HepG2 (cell line): ENCODE measurements around the gene CHPF. TPM values are rescaled to one million over a fixed set of nuclear protein-coding genes. Genes with fewer than 3 reads are reported as not detected.
A peak's percentile ranks its signal among the peaks of the same experiment; 100 is the strongest.

ENCODE experiments used
- EEA1 ChIP-seq: sonication (generic); formaldehyde crosslinking; IDR thresholded peaks from 2 replicates; pipeline ENCODE4 v1.5.1; 2020; ENCODE audit warnings: mild to moderate bottlenecking, missing genetic modification reagents, borderline replicate concordance
- MTF2 ChIP-seq: sonication (generic); formaldehyde crosslinking; IDR thresholded peaks from 2 replicates; pipeline ENCODE4 v1.5.0; 2020; ENCODE audit warnings: missing genetic modification reagents, borderline replicate concordance
- NR2F2 ChIP-seq: IDR thresholded peaks from 2 replicates; pipeline ENCODE4 v1.6.1; 2012; ENCODE audit warnings: low read depth, inconsistent platforms, borderline replicate concordance
- NR2F6 ChIP-seq, 2 experiments: IDR thresholded peaks; 2 replicates each; pipeline ENCODE4 v1.6.1; 2016; ENCODE audit warnings: antibody characterized with exemption in 1 of 2, mild to moderate bottlenecking in 1 of 2
- RBM39 ChIP-seq: fragments of 200-400 bp; formaldehyde crosslinking; IDR thresholded peaks from one replicate; pipeline ENCODE4 v1.6.1; 2018; ENCODE audit warnings: antibody characterized with exemption, mild to moderate bottlenecking, low read depth, low read length; ENCODE audit not compliant: poor library complexity, severe bottlenecking
- SAFB2 ChIP-seq: sonication (generic); formaldehyde crosslinking; IDR thresholded peaks from 2 replicates; pipeline ENCODE4 v1.5.1; 2020; ENCODE audit warnings: missing genetic modification reagents, low read depth, mild to moderate bottlenecking, borderline replicate concordance
- SIX4 ChIP-seq: sonication (generic); formaldehyde crosslinking; IDR thresholded peaks from 2 replicates; pipeline ENCODE4 v1.4.0; 2020; ENCODE audit warnings: missing genetic modification reagents
- ZKSCAN5 ChIP-seq: sonication (generic); formaldehyde crosslinking; IDR thresholded peaks from 2 replicates; pipeline ENCODE4 v1.5.1; 2020; ENCODE audit warnings: mild to moderate bottlenecking, missing genetic modification reagents
- ZNF224 ChIP-seq: sonication (generic); formaldehyde crosslinking; IDR thresholded peaks from 2 replicates; pipeline ENCODE4 v1.5.0; 2020; ENCODE audit warnings: mild to moderate bottlenecking, missing genetic modification reagents
- ZNF234 ChIP-seq: sonication (generic); formaldehyde crosslinking; conservative IDR thresholded peaks from 2 replicates; pipeline ENCODE4 v1.5.1; 2020; ENCODE audit warnings: mild to moderate bottlenecking, missing genetic modification reagents
- ZNF256 ChIP-seq: sonication (generic); formaldehyde crosslinking; conservative IDR thresholded peaks from 2 replicates; pipeline ENCODE4 v1.4.0; 2020; ENCODE audit warnings: missing genetic modification reagents
- ZNF446 ChIP-seq: sonication (generic); formaldehyde crosslinking; IDR thresholded peaks from 2 replicates; pipeline ENCODE4 v1.5.0; 2020; ENCODE audit warnings: mild to moderate bottlenecking, missing genetic modification reagents
- ZNF460 ChIP-seq: sonication (generic); formaldehyde crosslinking; IDR thresholded peaks from 2 replicates; pipeline ENCODE4 v1.5.1; 2020; ENCODE audit warnings: missing genetic modification reagents, mild to moderate bottlenecking, borderline replicate concordance
- polyA plus RNA-seq, 8 experiments: library from polyadenylated mRNA; depleted of rRNA in 3 of 8; stranded (reverse) in 7 of 8; unstranded in 1 of 8; fragments of >200 nt; fragmentation: Illumina TruSeq in 4 of 8; extraction: Trizol in 4 of 8; gene quantifications; 2 replicates each; pipeline versions ENCODE4 v1.2.1 to v1.2.3, GENCODE V29; 2011 to 2016; ENCODE audit warnings: low read depth in 4 of 8, missing spikeins in 1 of 8, mixed read lengths in 1 of 8; ENCODE audit not compliant: insufficient read depth in 1 of 8
- total RNA-seq, 5 experiments: library from RNA; depleted of rRNA; stranded (reverse); fragments of >200 nt; fragmentation: Illumina TruSeq; extraction: Trizol; gene quantifications; 2 replicates each; pipeline ENCODE4 v1.2.3, GENCODE V29; 2016; ENCODE audit warnings: low read depth in 1 of 5
- TF ChIP-seq, protein P1 (sequence below): sonication (generic); formaldehyde crosslinking; IDR thresholded peaks from 2 replicates; pipeline ENCODE4 v1.9.0; 2021; ENCODE audit warnings: missing genetic modification reagents, mild to moderate bottlenecking, borderline replicate concordance
- TF ChIP-seq, protein P2 (sequence below): sonication (generic); formaldehyde crosslinking; IDR thresholded peaks from 2 replicates; pipeline ENCODE4; 2020; ENCODE audit warnings: missing genetic modification reagents, mild to moderate bottlenecking, borderline replicate concordance
- TF ChIP-seq, protein P3 (sequence below): IDR thresholded peaks from 2 replicates; pipeline ENCODE4 v1.6.1; 2018; ENCODE audit warnings: missing genetic modification reagents, mild to moderate bottlenecking, missing compliant biosample characterization
- TF ChIP-seq, protein P4 (sequence below): sonication (generic); formaldehyde crosslinking; IDR thresholded peaks from 2 replicates; pipeline ENCODE4 v1.4.0; 2020; ENCODE audit warnings: mild to moderate bottlenecking, missing genetic modification reagents
- TF ChIP-seq, protein P5 (sequence below): fragments of 450-650 bp; IDR thresholded peaks from 2 replicates; pipeline ENCODE4 v1.6.1; 2017
- TF ChIP-seq, protein P6 (sequence below): sonication (generic); formaldehyde crosslinking; IDR thresholded peaks from 2 replicates; pipeline ENCODE4 v1.4.0; 2020; ENCODE audit warnings: missing genetic modification reagents, borderline replicate concordance

The CHPF gene
- total and polyA plus RNA-seq, 2 of the 13 experiments (the other 11 are each of a cell fraction or from before 2014, with no cell fraction given), result 79.6 to 111 TPM

DNA sequence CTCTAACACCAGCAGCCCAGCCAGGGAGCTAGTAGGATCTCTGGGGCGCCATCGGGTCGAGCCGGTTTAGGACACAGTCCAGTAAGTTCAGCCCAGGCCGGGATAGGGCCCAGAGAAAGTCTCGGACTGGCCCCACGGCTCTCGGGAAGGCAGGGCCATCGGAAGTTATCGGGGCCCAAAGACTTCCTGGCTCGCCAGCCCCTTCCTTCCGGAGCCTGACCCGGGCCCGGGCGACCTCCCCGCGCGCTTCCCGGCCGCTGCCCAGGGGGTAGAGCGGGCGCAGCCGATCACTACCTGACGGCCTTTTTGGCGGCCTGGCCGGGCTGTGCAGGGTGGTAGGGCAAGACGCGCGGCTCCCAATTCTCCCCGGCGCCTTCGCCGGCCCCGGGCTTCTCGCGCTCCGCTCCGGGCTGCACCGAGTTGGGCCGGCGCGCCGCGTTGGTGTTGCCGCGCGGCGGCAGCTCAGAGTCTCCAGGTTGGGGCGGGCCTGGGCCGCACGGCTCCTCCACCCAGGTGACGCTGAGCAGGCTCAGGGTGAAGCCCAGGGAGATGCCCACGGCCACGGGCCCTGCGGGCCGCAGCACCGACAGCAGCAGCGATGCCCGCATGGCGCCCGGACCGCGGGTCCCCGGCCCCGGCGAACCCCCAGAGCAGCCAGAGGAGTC lies 546 bp downstream of the CHPF start (continued):
- no peak; the same call in 1 of the 2 replicates for TF ChIP-seq ZNF446 (CRISPR knock-in tag)
- no peak for TF ChIP-seq NR2F6 (IDR thresholded peaks at IDR 0.05)
- no peak for TF ChIP-seq NR2F6 (CRISPR knock-in tag; IDR thresholded peaks at IDR 0.05)
- TF ChIP-seq, protein P1, sequence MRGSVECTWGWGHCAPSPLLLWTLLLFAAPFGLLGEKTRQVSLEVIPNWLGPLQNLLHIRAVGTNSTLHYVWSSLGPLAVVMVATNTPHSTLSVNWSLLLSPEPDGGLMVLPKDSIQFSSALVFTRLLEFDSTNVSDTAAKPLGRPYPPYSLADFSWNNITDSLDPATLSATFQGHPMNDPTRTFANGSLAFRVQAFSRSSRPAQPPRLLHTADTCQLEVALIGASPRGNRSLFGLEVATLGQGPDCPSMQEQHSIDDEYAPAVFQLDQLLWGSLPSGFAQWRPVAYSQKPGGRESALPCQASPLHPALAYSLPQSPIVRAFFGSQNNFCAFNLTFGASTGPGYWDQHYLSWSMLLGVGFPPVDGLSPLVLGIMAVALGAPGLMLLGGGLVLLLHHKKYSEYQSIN (CRISPR knock-in tag), result no peak
- TF ChIP-seq, protein P2, sequence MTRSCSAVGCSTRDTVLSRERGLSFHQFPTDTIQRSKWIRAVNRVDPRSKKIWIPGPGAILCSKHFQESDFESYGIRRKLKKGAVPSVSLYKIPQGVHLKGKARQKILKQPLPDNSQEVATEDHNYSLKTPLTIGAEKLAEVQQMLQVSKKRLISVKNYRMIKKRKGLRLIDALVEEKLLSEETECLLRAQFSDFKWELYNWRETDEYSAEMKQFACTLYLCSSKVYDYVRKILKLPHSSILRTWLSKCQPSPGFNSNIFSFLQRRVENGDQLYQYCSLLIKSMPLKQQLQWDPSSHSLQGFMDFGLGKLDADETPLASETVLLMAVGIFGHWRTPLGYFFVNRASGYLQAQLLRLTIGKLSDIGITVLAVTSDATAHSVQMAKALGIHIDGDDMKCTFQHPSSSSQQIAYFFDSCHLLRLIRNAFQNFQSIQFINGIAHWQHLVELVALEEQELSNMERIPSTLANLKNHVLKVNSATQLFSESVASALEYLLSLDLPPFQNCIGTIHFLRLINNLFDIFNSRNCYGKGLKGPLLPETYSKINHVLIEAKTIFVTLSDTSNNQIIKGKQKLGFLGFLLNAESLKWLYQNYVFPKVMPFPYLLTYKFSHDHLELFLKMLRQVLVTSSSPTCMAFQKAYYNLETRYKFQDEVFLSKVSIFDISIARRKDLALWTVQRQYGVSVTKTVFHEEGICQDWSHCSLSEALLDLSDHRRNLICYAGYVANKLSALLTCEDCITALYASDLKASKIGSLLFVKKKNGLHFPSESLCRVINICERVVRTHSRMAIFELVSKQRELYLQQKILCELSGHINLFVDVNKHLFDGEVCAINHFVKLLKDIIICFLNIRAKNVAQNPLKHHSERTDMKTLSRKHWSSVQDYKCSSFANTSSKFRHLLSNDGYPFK (CRISPR knock-in tag), result no peak
- no peak for TF ChIP-seq ZNF224
- 0 out of 2 replicates have a peak, but pooled peaks have one; percentile 33 for TF ChIP-seq ZNF234 (CRISPR knock-in tag)
- no peak for TF ChIP-seq ZNF460 (CRISPR knock-in tag)
- no peak for TF ChIP-seq ZNF256 (CRISPR knock-in tag)
- TF ChIP-seq SIX4 (CRISPR knock-in tag), result no peak
- TF ChIP-seq, protein P3, sequence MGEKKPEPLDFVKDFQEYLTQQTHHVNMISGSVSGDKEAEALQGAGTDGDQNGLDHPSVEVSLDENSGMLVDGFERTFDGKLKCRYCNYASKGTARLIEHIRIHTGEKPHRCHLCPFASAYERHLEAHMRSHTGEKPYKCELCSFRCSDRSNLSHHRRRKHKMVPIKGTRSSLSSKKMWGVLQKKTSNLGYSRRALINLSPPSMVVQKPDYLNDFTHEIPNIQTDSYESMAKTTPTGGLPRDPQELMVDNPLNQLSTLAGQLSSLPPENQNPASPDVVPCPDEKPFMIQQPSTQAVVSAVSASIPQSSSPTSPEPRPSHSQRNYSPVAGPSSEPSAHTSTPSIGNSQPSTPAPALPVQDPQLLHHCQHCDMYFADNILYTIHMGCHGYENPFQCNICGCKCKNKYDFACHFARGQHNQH, result no peak
- no peak for TF ChIP-seq RBM39
- no peak for TF ChIP-seq MTF2 (CRISPR knock-in tag)
- TF ChIP-seq, protein P4, sequence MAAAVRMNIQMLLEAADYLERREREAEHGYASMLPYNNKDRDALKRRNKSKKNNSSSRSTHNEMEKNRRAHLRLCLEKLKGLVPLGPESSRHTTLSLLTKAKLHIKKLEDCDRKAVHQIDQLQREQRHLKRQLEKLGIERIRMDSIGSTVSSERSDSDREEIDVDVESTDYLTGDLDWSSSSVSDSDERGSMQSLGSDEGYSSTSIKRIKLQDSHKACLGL (CRISPR knock-in tag), result no peak; the same call in 1 of the 2 replicates
- TF ChIP-seq, protein P5, sequence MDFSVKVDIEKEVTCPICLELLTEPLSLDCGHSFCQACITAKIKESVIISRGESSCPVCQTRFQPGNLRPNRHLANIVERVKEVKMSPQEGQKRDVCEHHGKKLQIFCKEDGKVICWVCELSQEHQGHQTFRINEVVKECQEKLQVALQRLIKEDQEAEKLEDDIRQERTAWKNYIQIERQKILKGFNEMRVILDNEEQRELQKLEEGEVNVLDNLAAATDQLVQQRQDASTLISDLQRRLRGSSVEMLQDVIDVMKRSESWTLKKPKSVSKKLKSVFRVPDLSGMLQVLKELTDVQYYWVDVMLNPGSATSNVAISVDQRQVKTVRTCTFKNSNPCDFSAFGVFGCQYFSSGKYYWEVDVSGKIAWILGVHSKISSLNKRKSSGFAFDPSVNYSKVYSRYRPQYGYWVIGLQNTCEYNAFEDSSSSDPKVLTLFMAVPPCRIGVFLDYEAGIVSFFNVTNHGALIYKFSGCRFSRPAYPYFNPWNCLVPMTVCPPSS, result no peak
- no peak for TF ChIP-seq NR2F2
- TF ChIP-seq, protein P6, sequence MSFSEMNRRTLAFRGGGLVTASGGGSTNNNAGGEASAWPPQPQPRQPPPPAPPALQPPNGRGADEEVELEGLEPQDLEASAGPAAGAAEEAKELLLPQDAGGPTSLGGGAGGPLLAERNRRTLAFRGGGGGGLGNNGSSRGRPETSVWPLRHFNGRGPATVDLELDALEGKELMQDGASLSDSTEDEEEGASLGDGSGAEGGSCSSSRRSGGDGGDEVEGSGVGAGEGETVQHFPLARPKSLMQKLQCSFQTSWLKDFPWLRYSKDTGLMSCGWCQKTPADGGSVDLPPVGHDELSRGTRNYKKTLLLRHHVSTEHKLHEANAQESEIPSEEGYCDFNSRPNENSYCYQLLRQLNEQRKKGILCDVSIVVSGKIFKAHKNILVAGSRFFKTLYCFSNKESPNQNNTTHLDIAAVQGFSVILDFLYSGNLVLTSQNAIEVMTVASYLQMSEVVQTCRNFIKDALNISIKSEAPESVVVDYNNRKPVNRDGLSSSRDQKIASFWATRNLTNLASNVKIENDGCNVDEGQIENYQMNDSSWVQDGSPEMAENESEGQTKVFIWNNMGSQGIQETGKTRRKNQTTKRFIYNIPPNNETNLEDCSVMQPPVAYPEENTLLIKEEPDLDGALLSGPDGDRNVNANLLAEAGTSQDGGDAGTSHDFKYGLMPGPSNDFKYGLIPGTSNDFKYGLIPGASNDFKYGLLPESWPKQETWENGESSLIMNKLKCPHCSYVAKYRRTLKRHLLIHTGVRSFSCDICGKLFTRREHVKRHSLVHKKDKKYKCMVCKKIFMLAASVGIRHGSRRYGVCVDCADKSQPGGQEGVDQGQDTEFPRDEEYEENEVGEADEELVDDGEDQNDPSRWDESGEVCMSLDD (CRISPR knock-in tag), result no peak
- peak; percentile 95 for TF ChIP-seq EEA1 (CRISPR knock-in tag)
- no peak for TF ChIP-seq ZKSCAN5 (CRISPR knock-in tag)
- TF ChIP-seq SAFB2 (CRISPR knock-in tag), result no peak
